MG63 (cell line): ENCODE data around the gene CDH16. TPM values are rescaled to one million over a fixed set of nuclear protein-coding genes. Genes with fewer than 3 reads are reported as not detected.
A peak's percentile ranks its signal among the peaks of the same experiment; 100 is the strongest.
"Not testable (repeated sequence)": the region's sequence is repeated elsewhere in the genome, so short reads cannot be mapped to it uniquely, and the experiment has no call there.

ENCODE experiments used
- DNase-seq: peaks from one replicate; pipeline ENCODE4 v3.0.0-alpha.2; 2020
- H3K27me3 ChIP-seq: fragments of 250-450 bp; sonication (Bioruptor Pico); 2 replicates; pipeline ENCODE4 v1.5.1; 2020; ENCODE audit warnings: mild to moderate bottlenecking, moderate library complexity
- H3K36me3 ChIP-seq: fragments of 250-450 bp; sonication (Bioruptor Pico); 2 replicates; pipeline ENCODE4 v1.5.1; 2020; ENCODE audit warnings: mild to moderate bottlenecking, moderate library complexity
- H3K4me3 ChIP-seq: fragments of 250-450 bp; sonication (Bioruptor Pico); 2 replicates; pipeline ENCODE4 v1.5.1; 2020; ENCODE audit warnings: mild to moderate bottlenecking, moderate library complexity
- H3K9me3 ChIP-seq: fragments of 250-450 bp; sonication (Bioruptor Pico); 2 replicates; pipeline ENCODE4 v1.5.1; 2020; ENCODE audit warnings: mild to moderate bottlenecking, moderate library complexity
- total RNA-seq: library from RNA; depleted of rRNA; stranded (reverse); fragments of >200 nt; shearing (Covaris generic); gene quantifications from 2 replicates; pipeline ENCODE4 v1.2.3, GENCODE V29; 2014; ENCODE audit warnings: low replicate concordance

Gene CDH16
- total RNA-seq, 1 experiment from 2014 or later: not detected

DNA sequence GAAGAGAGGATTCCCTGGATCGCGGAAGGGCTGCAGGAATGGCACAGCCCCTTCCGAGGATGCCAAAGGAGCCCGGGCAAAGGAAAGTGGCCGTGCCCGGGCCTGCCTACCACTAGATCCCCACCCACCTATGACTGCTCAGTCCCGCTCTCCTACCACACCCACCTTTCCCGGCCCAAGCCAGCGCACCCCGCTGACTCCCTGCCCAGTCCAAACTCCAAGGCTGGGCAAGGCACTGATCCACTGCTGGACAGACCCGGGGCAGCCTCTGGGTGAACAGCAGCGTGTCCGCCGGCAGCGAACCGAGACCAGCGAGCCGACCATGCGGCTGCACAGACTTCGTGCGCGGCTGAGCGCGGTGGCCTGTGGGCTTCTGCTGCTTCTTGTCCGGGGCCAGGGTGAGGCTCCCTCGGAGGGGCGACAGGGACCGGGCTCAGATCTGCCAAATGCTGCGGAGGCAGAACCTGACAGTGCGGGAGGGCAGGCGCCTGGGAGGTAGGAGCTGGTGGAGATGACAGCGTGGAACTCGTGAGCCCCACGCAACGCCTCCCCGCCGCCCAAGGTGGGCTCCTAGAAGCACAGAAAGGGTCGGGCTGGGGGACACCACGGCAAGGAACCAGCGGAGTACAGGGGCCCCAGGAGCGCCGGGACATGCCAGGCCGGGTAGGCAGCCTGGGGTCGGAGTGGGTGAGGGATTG, 16.8 kb upstream of the CDH16 start, which contains the start of gene CES2:
Gene CES2 (plus strand): TSS at position 203 of the 698 bp plus-strand sequence. CDS start 120 bp downstream, at position 323.
- Histone ChIP-seq H3K4me3 (peak within 1 kb of the TSS; percentile 87), H3K36me3 (no peaks in the 10 kb centered on the region; the same call in none of the 2 replicates), H3K9me3 (no peaks in the 10 kb centered on the region), H3K27me3 (no peaks in the 10 kb centered on the region)
- peak; percentile 81 for DNase-seq

DNA sequence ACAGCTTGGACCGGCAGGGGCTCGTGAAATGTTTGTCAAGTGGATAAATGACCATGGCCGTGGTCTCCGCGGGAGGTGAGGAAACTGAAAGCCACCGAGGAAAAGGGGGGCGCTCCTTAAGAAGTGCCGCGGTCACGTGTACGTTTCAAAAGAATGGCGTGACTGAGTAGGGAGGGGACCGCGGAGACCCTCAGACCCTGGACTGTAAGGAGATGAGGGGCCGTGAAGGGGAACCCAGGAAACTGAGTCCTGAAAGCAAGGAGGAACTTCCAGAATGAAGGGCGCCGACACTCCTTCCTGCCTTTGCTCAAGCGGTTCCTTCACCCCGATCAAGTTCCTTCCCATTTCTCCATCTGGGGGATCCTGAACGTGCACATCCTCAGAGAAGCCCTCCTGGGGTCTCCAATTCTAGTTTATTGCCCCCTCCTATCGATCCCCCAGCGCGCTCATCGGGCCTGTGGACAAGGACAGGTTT, 16.2 kb upstream of the CDH16 start:
- not testable (repeated sequence) for H3K9me3 ChIP-seq, DNase-seq, H3K27me3 ChIP-seq, H3K36me3 ChIP-seq
- peak overlapping the region; percentile 87 for H3K4me3 ChIP-seq

DNA sequence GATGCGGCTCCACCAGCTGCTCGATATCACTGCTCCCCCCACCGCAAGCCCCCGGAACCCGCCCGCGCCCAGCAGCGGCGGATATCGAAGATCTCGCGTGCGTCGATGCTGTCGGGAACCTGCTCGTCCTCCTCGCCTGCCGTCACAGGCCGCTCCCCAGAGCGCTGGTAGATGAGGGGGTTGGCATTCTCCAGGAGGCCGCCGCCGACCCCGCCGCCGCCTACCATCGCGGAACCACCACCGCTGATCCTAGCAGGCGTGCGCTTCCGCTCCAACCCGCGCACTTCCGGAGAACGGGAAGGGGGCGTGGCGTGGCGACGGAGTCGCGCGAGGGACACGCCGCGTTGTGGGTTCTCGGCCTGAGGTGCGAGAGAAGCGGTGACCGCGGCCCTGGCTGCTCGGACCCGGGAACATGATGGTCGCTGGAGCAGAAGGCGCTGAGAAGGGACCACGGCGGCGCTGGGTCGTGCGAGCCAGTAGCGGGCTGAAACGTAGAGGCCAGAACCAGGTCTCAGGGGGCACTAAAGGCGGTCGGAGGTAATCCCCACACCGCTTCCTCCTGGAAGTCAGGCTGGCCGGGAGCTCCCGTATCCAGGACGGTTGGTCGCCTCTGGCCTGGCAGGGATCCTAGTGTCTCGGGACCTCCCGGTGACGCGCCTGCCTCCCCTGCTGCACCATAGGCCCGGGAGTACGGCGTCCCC, 15.6 kb upstream of the CDH16 start, which contains the start of gene CIAO2B:
Gene CIAO2B (minus strand): TSS at position 265 of the 701 bp plus-strand sequence. CDS start 38 bp downstream, at position 227.
- peak; percentile 79 for DNase-seq
- no peaks in the 10 kb centered on the region for H3K27me3 ChIP-seq
- H3K4me3 ChIP-seq: peak within 1 kb of the TSS; percentile 87
- no peaks in the 10 kb centered on the region for H3K9me3 ChIP-seq
- no peaks in the 10 kb centered on the region; the same call in 1 of the 2 replicates for H3K36me3 ChIP-seq

DNA sequence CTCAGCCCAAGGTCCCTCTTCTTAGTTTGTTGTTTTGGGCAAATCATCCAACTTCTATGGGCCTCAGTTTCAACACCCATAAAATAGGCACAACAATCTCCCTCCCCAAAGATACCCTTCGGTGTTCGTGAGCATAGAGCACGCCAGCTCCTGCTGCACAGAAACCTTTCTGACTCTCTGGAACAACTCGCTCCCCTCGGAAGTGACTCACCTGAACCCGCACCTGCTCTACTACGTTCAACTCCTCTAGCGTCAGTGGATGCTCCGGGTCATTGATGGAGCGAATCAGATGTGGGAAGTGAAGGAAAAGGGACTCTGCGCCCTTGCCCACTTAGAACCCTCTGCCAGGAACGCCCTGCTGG, 15.1 kb upstream of the CDH16 start:
- H3K36me3 ChIP-seq: no peaks in the 10 kb centered on the region; the same call in 1 of the 2 replicates
- peak overlapping the region; percentile 87 for H3K4me3 ChIP-seq
- H3K9me3 ChIP-seq: no peaks in the 10 kb centered on the region
- DNase-seq: no peak
- H3K27me3 ChIP-seq: no peaks in the 10 kb centered on the region

DNA sequence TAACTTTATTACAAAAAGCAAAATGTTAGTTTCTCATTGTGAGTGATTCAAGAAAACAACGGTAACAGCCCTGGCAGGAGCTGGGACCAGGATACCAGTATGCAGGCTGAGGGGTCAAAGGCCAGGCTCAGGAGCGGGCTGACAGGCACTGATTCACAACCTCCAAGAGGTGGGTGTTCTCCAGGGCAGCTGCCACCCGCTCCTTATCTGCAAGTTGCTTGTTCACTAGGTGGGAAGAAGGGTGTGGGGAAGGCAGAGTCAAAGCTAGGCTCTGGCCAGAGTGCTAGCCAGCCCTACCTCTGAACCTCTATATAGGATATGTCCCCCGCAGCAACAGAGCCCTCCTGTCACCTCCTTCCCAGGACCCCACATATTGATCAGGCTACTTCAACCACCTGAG, 13.4 kb upstream of the CDH16 start:
- H3K4me3 ChIP-seq: no peak overlapping the region
- no peaks in the 10 kb centered on the region; the same call in 1 of the 2 replicates for H3K36me3 ChIP-seq
- no peaks in the 10 kb centered on the region for H3K9me3 ChIP-seq
- no peak for DNase-seq
- no peaks in the 10 kb centered on the region for H3K27me3 ChIP-seq

- no peak for DNase-seq
- H3K4me3 ChIP-seq: no peak overlapping the region
- H3K36me3 ChIP-seq: no peaks in the 10 kb centered on the region; the same call in 1 of the 2 replicates
- H3K27me3 ChIP-seq: no peaks in the 10 kb centered on the region
- H3K9me3 ChIP-seq: no peaks in the 10 kb centered on the region
These were observed 13.0 kb upstream of the CDH16 start for GRCh38 chr16:66931665-66932064.

- Histone ChIP-seq H3K27me3 (no peaks in the 10 kb centered on the region), H3K36me3 (no peaks in the 10 kb centered on the region), H3K4me3 (no peak overlapping the region), H3K9me3 (no peaks in the 10 kb centered on the region)
- DNase-seq: no peak
These were observed 11.5 kb upstream of the CDH16 start for GRCh38 chr16:66930189-66930588.

GRCh38 chr16:66928702-66929388, 10.2 kb upstream of the CDH16 start:
- Histone ChIP-seq H3K27me3 (no peaks in the 10 kb centered on the region), H3K36me3 (no peaks in the 10 kb centered on the region), H3K9me3 (no peaks in the 10 kb centered on the region), H3K4me3 (no peak overlapping the region)
- DNase-seq: peak; percentile 48

GRCh38 chr16:66927918-66928649, 9.4 kb upstream of the CDH16 start:
- peak; percentile 70 for DNase-seq
- no peak overlapping the region for H3K4me3 ChIP-seq
- no peaks in the 10 kb centered on the region for H3K9me3 ChIP-seq
- H3K27me3 ChIP-seq: no peaks in the 10 kb centered on the region
- no peaks in the 10 kb centered on the region for H3K36me3 ChIP-seq

DNA sequence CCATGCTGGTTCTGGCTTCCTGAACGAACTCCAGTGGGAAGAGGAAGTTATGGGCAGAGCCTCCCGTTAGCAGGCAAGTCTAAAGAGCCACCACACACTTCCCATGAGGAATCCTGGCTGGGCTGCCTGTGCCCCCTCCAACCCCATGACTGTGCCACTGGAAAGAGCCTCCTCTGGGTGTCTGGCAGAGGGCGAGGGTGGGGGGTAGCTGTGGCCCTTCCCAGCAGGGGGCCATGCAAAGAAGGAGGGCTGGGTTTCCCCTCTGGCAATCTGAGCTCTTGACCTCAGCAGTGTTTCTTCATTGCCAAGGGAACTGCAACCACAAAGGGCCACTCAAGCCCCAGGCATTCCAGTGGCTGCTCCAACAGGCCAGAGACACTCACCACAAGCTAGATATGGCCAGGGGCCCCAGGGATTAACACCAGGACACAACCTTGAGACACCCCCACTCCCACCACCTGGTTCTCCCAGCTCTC, 8.3 kb upstream of the CDH16 start:
- Histone ChIP-seq H3K4me3 (no peak overlapping the region), H3K27me3 (no peaks in the 10 kb centered on the region), H3K36me3 (no peaks in the 10 kb centered on the region), H3K9me3 (no peaks in the 10 kb centered on the region)
- peak; percentile 93 for DNase-seq

- H3K4me3 ChIP-seq: no peak overlapping the region
- peak; percentile 72 for DNase-seq
These were observed 7.7 kb upstream of the CDH16 start for GRCh38 chr16:66926171-66926947.

DNA sequence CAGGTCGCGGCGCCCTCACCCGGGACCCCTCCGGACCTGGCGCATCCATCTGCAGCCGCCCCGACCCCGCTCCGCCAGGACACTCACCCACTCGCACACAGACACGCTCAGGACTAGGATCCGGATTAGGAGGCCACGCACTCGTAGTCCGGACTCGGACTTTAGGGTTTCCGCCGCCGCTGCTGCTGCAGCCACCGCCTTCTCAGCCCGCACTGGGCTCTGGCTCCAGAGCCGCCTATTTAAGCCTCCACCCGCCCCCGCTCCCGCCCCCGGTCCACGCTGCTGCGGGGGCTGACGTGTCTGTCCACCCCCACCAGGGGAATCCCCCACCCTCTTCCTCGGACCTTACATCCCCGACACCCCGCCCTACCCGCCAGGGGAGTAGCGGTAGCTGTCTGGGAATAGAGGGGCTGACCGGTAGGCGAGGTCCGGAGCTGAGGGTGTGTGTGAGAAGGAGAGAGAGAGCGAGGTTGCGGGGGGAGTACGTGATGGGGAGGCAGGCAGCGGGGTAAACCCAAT, 6.7 kb upstream of the CDH16 start, which contains the start of gene RRAD:
Gene RRAD (minus strand): TSS at position 214 of the 519 bp plus-strand sequence. CDS start 356 bp downstream, outside the sequence.
- no peaks in the 10 kb centered on the region for H3K36me3 ChIP-seq
- peak within 1 kb of the TSS; percentile 38 for H3K4me3 ChIP-seq
- DNase-seq: peak; percentile 56
- no peaks in the 10 kb centered on the region for H3K27me3 ChIP-seq
- H3K9me3 ChIP-seq: no peaks in the 10 kb centered on the region

More at GRCh38 chr16:66926171-66926947, 7.7 kb upstream of the CDH16 start:
- Histone ChIP-seq H3K27me3 (no peaks in the 10 kb centered on the region), H3K36me3 (no peaks in the 10 kb centered on the region), H3K9me3 (no peaks in the 10 kb centered on the region)

- H3K4me3 ChIP-seq: peak overlapping the region; percentile 38
- no peaks in the 10 kb centered on the region for H3K36me3 ChIP-seq
- H3K9me3 ChIP-seq: no peaks in the 10 kb centered on the region
- DNase-seq: peak; percentile 33
- H3K27me3 ChIP-seq: no peaks in the 10 kb centered on the region
These were observed 6.0 kb upstream of the CDH16 start for GRCh38 chr16:66924527-66925321.

DNA sequence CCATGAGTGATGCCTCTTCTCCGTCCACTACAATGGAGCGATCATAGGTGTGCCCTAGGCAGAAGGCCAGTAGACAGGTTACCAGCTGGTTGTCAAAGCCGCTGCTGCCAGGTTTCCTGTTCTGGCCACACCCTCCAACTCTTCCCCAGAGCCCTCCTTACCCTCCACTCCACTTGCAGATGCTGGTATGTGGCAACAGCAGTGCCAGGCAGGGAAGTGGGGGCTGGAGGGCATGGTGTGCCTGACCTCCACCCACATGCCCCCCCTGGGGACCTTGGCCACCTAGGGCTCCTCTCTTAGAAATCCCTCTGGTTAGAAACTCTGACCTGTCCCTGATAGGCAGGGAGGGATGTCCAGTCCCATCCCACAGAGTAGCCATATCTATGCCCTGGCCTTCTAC, 5.2 kb upstream of the CDH16 start:
- Histone ChIP-seq H3K4me3 (no peak overlapping the region), H3K27me3 (no peaks in the 10 kb centered on the region), H3K9me3 (no peaks in the 10 kb centered on the region), H3K36me3 (no peaks in the 10 kb centered on the region)
- DNase-seq: no peak
